ENCODE measurements around the gene TAMM41. TPM values are rescaled to one million over a fixed set of nuclear protein-coding genes. Genes with fewer than 3 reads are reported as not detected.
"Not testable (repeated sequence)": the region's sequence is repeated elsewhere in the genome, so short reads cannot be mapped to it uniquely, and the experiment has no call there.

Gene TAMM41
- total and polyA plus RNA-seq, 2 of the 4 experiments (the other 2 are of a cell fraction): 4.3 to 15.9 TPM

GRCh38 chr3:11752254-11752653, 94.4 kb downstream of the TAMM41 start:
- H4K91ac ChIP-seq (ENCODE audit: insufficient read depth, low read depth, low read length); H2AK5ac ChIP-seq (ENCODE audit: low read depth, low read length); H3K27ac ChIP-seq (ENCODE audit: insufficient read depth, low read length); H3K4me3 ChIP-seq (ENCODE audit: insufficient read depth, low read depth, low read length); H2BK5ac ChIP-seq (ENCODE audit: low read depth, low read length, poor library complexity, severe bottlenecking); H2AFZ ChIP-seq (replicated peaks; ENCODE audit: low read length, poor library complexity); dilution Hi-C loops (cut with HindIII; ENCODE audit: low sequenced_read_pairs, unreplicated experiment); H2BK120ac ChIP-seq (ENCODE audit: low read depth, low read length); H3K4ac ChIP-seq (ENCODE audit: low read depth, low read length); CTCF ChIA-PET; H3K79me1 ChIP-seq (ENCODE audit: low read depth in 1 of 2, low read length in 2 of 2); intact Hi-C loops (cut with micrococcal nuclease); H3K9me3 ChIP-seq (ENCODE audit: control insufficient read depth, insufficient read depth, low read length); in situ Hi-C loops (cut with MboI; ENCODE audit: low sequenced_read_pairs); H2AK9ac ChIP-seq (replicated peaks; ENCODE audit: low read depth, low read length, poor library complexity); H2BK20ac ChIP-seq (ENCODE audit: low read depth, low read length); H3K18ac ChIP-seq (ENCODE audit: low read depth, low read length); H4K20me1 ChIP-seq (ENCODE audit: insufficient read depth, low read length); ATAC-seq (ENCODE audit: low read depth); H3K27me3 ChIP-seq (ENCODE audit: control insufficient read depth, insufficient read depth, low read length); H3K14ac ChIP-seq (replicated peaks; ENCODE audit: low read depth, low read length); H4K5ac ChIP-seq (ENCODE audit: low read depth, low read length); H3K56ac ChIP-seq (ENCODE audit: extremely low read depth, insufficient read depth, low read length); H3K36me3 ChIP-seq (ENCODE audit: control insufficient read depth, insufficient read depth, low read length); H3K9ac ChIP-seq (ENCODE audit: low read depth, low read length); BruUV-seq (replicated peaks); H3K23ac ChIP-seq (ENCODE audit: low read depth, low read length); POLR2A ChIA-PET (ENCODE audit: unreplicated experiment); DNase-seq; H3K4me2 ChIP-seq (ENCODE audit: low read depth, low read length); H3K9me1 ChIP-seq (ENCODE audit: insufficient read depth, low read length); H2BK15ac ChIP-seq (ENCODE audit: low read depth, low read length); H4K8ac ChIP-seq (ENCODE audit: low read depth in 2 of 2, low read length in 2 of 2); H3K4me1 ChIP-seq (ENCODE audit: control insufficient read depth, insufficient read depth, low read length): not testable (repeated sequence)
- no CpG with 5 or more reads among the region's 4 CpGs for WGBS, 2 experiments (ENCODE audit: extremely low coverage in 2 of 2, insufficient read length in 1 of 2)

- ATAC-seq (ENCODE audit: low read depth); dilution Hi-C loops (cut with HindIII; ENCODE audit: low sequenced_read_pairs, unreplicated experiment); H3K23ac ChIP-seq (ENCODE audit: low read depth, low read length); H4K5ac ChIP-seq (ENCODE audit: low read depth, low read length); H3K56ac ChIP-seq (ENCODE audit: extremely low read depth, insufficient read depth, low read length); H2BK15ac ChIP-seq (ENCODE audit: low read depth, low read length); H2BK120ac ChIP-seq (ENCODE audit: low read depth, low read length); BruUV-seq (replicated peaks); H2AK5ac ChIP-seq (ENCODE audit: low read depth, low read length); H3K9me3 ChIP-seq (ENCODE audit: control insufficient read depth, insufficient read depth, low read length); H2AK9ac ChIP-seq (replicated peaks; ENCODE audit: low read depth, low read length, poor library complexity); DNase-seq; POLR2A ChIA-PET (ENCODE audit: unreplicated experiment); CTCF ChIA-PET; H3K9me1 ChIP-seq (ENCODE audit: insufficient read depth, low read length); H3K4ac ChIP-seq (ENCODE audit: low read depth, low read length); H2AFZ ChIP-seq (replicated peaks; ENCODE audit: low read length, poor library complexity); H4K20me1 ChIP-seq (ENCODE audit: insufficient read depth, low read length); H3K36me3 ChIP-seq (ENCODE audit: control insufficient read depth, insufficient read depth, low read length); H3K4me3 ChIP-seq (ENCODE audit: insufficient read depth, low read depth, low read length); H3K9ac ChIP-seq (ENCODE audit: low read depth, low read length); H2BK20ac ChIP-seq (ENCODE audit: low read depth, low read length); H3K18ac ChIP-seq (ENCODE audit: low read depth, low read length); H3K27me3 ChIP-seq (ENCODE audit: control insufficient read depth, insufficient read depth, low read length); H3K14ac ChIP-seq (replicated peaks; ENCODE audit: low read depth, low read length); H3K4me2 ChIP-seq (ENCODE audit: low read depth, low read length); H3K79me1 ChIP-seq (ENCODE audit: low read depth in 1 of 2, low read length in 2 of 2); H2BK5ac ChIP-seq (ENCODE audit: low read depth, low read length, poor library complexity, severe bottlenecking); H3K27ac ChIP-seq (ENCODE audit: insufficient read depth, low read length); H4K8ac ChIP-seq (ENCODE audit: low read depth in 2 of 2, low read length in 2 of 2); H4K91ac ChIP-seq (ENCODE audit: insufficient read depth, low read depth, low read length); H3K4me1 ChIP-seq (ENCODE audit: control insufficient read depth, insufficient read depth, low read length); in situ Hi-C loops (cut with MboI; ENCODE audit: low sequenced_read_pairs): not testable (repeated sequence)
- no CpG with 5 or more reads among the region's 9 CpGs for WGBS, 2 experiments (ENCODE audit: extremely low coverage in 2 of 2, insufficient read length in 1 of 2)
- intact Hi-C loops (cut with micrococcal nuclease): loop anchor here (5.0 kb wide), 1 partner anchor 56 kb away; no protein-coding TSS in a partner anchor
These were observed 98.4 kb downstream of the TAMM41 start for GRCh38 chr3:11748306-11748705.
